NCI-H1694 (cell line): Measurements from ENCODE around the gene CA7.
"Not testable (repeated sequence)": the region's sequence is repeated elsewhere in the genome, so short reads cannot be mapped to it uniquely, and the experiment has no call there.

Experiments used
- DNase-seq: peaks from one replicate; lab custom pipeline; 2025; lab: John Stamatoyannopoulos, UW

Gene CA7

GRCh38 chr16:66873685-66874055, 29.5 kb downstream of the CA7 start:
- DNase-seq = no peak

- DNase-seq = no peak
Observed at GRCh38 chr16:66874079-66874775, 30.0 kb downstream of the CA7 start.

- DNase-seq = no peak
Observed at GRCh38 chr16:66878067-66878466, 33.9 kb downstream of the CA7 start.

GRCh38 chr16:66880288-66881013, 36.2 kb downstream of the CA7 start, which contains the start of gene PDP2:
Gene PDP2 (plus strand): TSS chr16:66880515. CDS start chr16:66884285, 3,770 bp downstream.
- peak; percentile 82 for DNase-seq

- no peak for DNase-seq
Observed at GRCh38 chr16:66881014-66881417, 36.8 kb downstream of the CA7 start.

- DNase-seq = no peak
Observed at GRCh38 chr16:66881560-66881959, 37.3 kb downstream of the CA7 start.

GRCh38 chr16:66881964-66882508, 37.8 kb downstream of the CA7 start:
- DNase-seq = no peak

- no peak for DNase-seq
Observed at GRCh38 chr16:66882702-66883101, 38.5 kb downstream of the CA7 start.

- DNase-seq = no peak
Observed at GRCh38 chr16:66885491-66885890, 41.3 kb downstream of the CA7 start.

- no peak for DNase-seq
Observed at GRCh38 chr16:66886321-66886720, 42.1 kb downstream of the CA7 start.

GRCh38 chr16:66886914-66887313, 42.7 kb downstream of the CA7 start:
- no peak for DNase-seq

GRCh38 chr16:66888647-66889615, 44.7 kb downstream of the CA7 start:
- no peak for DNase-seq

GRCh38 chr16:66889622-66890021, 45.4 kb downstream of the CA7 start:
- no peak for DNase-seq

- DNase-seq = no peak
Observed at GRCh38 chr16:66890799-66891198, 46.6 kb downstream of the CA7 start.

- DNase-seq = no peak
Observed at GRCh38 chr16:66891360-66891759, 47.1 kb downstream of the CA7 start.

GRCh38 chr16:66891797-66892196, 47.6 kb downstream of the CA7 start:
- no peak for DNase-seq

- DNase-seq = no peak
Observed at GRCh38 chr16:66894055-66894454, 49.8 kb downstream of the CA7 start.

- peak; percentile 60 for DNase-seq
Observed at GRCh38 chr16:66894948-66895688, 50.9 kb downstream of the CA7 start.

- no peak for DNase-seq
Observed at GRCh38 chr16:66895689-66895979, 51.4 kb downstream of the CA7 start.

GRCh38 chr16:66895999-66896398, 51.8 kb downstream of the CA7 start:
- DNase-seq = no peak

- not testable (repeated sequence) for DNase-seq
Observed at GRCh38 chr16:66896682-66897081, 52.5 kb downstream of the CA7 start.

GRCh38 chr16:66898207-66898606, 54.0 kb downstream of the CA7 start:
- DNase-seq = no peak
